Activated CD4-positive, alpha-beta T cell treated with anti-CD3 and anti-CD28 coated beads for 36 hours (primary cell): ENCODE data around the gene THAP5. TPM values are rescaled to one million over a fixed set of nuclear protein-coding genes. Genes with fewer than 3 reads are reported as not detected.
"Not testable (repeated sequence)": the region's sequence is repeated elsewhere in the genome, so short reads cannot be mapped to it uniquely, and the experiment has no call there.

Source experiments
- ATAC-seq: fragments of 200-7000 bp; cut with Tn5 transposase; one replicate; pipeline ENCODE4 v1.10.0; 2021; ENCODE audit warnings: mild to moderate bottlenecking, moderate library complexity
- CTCF ChIA-PET: fragments of 350-600 bp; sonication (Branson Sonifier 250); formaldehyde crosslinking; loops from one replicate; lab custom pipeline; 2021; ENCODE audit warnings: antibody characterized with exemption; lab: Charles Lee
- POLR2A ChIA-PET: fragments of 350-600 bp; sonication (Branson Sonifier 250); formaldehyde crosslinking; loops from one replicate; lab custom pipeline; 2021; ENCODE audit warnings: antibody characterized with exemption, inconsistent platforms; lab: Charles Lee
- DNase-seq: peaks from one replicate; pipeline ENCODE4 v3.0.0-alpha.2; 2020
- H3K27ac Mint-ChIP-seq: one replicate; pipeline ENCODE4 v1.8.0; 2021; ENCODE audit warnings: mixed read lengths
- H3K27me3 Mint-ChIP-seq: one replicate; pipeline ENCODE4 v1.8.0; 2021; ENCODE audit warnings: mixed read lengths
- H3K36me3 Mint-ChIP-seq: one replicate; pipeline ENCODE4 v1.8.0; 2021; ENCODE audit warnings: low read depth, mixed read lengths
- H3K4me1 Mint-ChIP-seq: one replicate; pipeline ENCODE4 v1.8.0; 2021; ENCODE audit warnings: mixed read lengths
- H3K4me3 Mint-ChIP-seq: one replicate; pipeline ENCODE4 v1.8.0; 2021; ENCODE audit warnings: mild to moderate bottlenecking, moderate library complexity, mixed read lengths
- H3K9me3 Mint-ChIP-seq: one replicate; pipeline ENCODE4 v1.8.0; 2021; ENCODE audit warnings: low read depth, mixed read lengths
- intact Hi-C, 2 experiments: fragments of 100-400 bp; cut with DNase I in 1 of 2; cut with micrococcal nuclease in 1 of 2; formaldehyde crosslinking; loops; one replicate each; pipeline versions ENCODE4 v1.14.2 to v1.15.1; 2022 to 2024; cut with DNase I, micrococcal nuclease
- total RNA-seq, 2 experiments: library from RNA; stranded (reverse); gene quantifications; one replicate each; pipeline ENCODE4 v1.2.3, GENCODE V29; 2021

Gene THAP5
- total RNA-seq, 2 experiments from 2014 or later: 30.1 to 43.4 TPM

DNA sequence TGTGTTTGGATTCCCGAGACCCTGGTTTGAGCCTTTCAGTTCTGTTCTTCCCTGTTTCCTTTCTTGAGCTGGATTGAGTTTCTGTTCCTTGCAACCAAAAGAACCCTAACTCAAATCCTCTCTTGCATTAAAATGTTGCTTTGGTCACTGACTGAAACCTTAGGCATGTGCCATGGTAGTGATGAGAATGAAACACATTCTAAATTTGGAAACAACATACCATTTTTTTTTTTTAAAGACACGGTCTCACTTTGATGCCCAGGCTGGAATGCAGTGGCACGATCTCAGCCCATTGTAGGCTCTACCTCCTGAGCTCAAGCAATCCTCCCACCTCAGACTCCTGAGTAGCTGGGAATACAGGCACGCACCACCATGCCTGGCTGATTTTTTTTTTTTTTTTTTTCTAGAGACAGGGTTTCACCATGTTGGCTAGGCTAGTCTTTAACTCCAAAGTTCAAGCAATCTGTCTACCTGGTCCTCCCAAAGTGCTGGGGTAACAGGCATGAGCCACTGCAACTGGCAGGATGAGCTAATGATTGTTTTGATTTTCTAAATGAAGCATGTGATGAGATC, 8.4 kb downstream of the THAP5 start:
- Mint-ChIP-seq H3K27ac (no peak overlapping the region), H3K9me3 (peaks cover 29% of the 10 kb centered on the region), H3K4me1 (no peaks in the 10 kb centered on the region), H3K36me3 (peaks cover 51% of the 10 kb centered on the region), H3K4me3 (no peak overlapping the region), H3K27me3 (no peaks in the 10 kb centered on the region)
- CTCF ChIA-PET: interaction anchor here (1.2 kb wide), 1 partner anchor 21 kb away, joined by 5 read pairs; no protein-coding TSS in a partner anchor
- DNase-seq (no peak), ATAC-seq (no peak)
- intact Hi-C loops: loop anchor here (10.0 kb wide), 2 partner anchors 746 to 996 kb away; partner anchors contain the start of genes COG5 (in 1 of the 2) and DUS4L (in 1 of the 2)
- POLR2A ChIA-PET: no interaction called here

DNA sequence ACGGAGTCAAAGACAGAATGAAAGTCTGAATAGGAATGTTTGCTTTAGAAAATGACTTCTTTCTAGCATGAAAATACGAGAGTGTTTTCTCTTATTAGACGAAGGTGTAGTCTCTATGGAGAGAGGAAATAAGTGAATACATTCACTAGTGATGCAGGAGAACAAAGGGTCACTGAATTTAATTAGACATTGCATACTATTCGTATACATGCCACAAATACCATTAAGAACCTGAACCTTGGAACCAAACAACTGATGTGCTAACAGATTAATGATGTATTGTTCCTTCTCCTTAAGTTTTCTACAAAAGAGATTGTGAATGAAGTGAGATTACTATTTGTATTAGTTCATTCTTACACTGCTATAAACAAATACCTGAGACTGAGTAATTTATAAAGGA, 10.3 kb downstream of the THAP5 start:
- ChIA-PET CTCF (interaction anchor here (0.7 kb wide), 1 partner anchor 12 kb away, joined by 3 read pairs; no protein-coding TSS in a partner anchor), POLR2A (no interaction called here)
- Mint-ChIP-seq H3K4me1 (no peaks in the 10 kb centered on the region), H3K36me3 (peaks cover 41% of the 10 kb centered on the region), H3K4me3 (no peak overlapping the region), H3K27me3 (no peaks in the 10 kb centered on the region), H3K9me3 (peaks cover 33% of the 10 kb centered on the region), H3K27ac (no peak overlapping the region)
- DNase-seq: no peak
- ATAC-seq: no peak
- intact Hi-C loops: no loop called here

DNA sequence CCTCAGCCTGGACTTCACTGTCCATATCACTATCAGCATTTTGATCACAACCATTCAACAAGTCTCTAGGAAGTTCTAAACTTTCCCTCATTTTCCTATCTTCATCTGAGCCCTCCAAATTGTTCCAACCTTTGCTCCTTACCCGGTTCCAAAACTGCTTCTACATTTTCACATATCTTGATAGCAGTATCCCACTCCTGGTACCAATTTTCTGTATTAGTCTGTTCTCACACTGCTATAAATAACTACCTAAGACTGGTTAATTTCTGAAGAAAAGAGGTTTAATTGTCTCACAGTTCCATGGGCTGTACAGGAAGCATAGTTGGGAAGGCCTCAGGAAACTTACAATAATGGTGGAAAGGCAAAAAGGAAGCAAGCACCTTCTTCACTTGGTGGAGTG, 11.9 kb downstream of the THAP5 start:
- Mint-ChIP-seq H3K36me3 (peaks cover 35% of the 10 kb centered on the region), H3K9me3 (peaks cover 33% of the 10 kb centered on the region), H3K27me3 (no peaks in the 10 kb centered on the region), H3K4me1 (no peaks in the 10 kb centered on the region), H3K4me3 (no peak overlapping the region), H3K27ac (no peak overlapping the region)
- ATAC-seq (no peak), DNase-seq (no peak)
- CTCF ChIA-PET: no interaction called here
- POLR2A ChIA-PET: no interaction called here
- intact Hi-C loops: no loop called here

DNA sequence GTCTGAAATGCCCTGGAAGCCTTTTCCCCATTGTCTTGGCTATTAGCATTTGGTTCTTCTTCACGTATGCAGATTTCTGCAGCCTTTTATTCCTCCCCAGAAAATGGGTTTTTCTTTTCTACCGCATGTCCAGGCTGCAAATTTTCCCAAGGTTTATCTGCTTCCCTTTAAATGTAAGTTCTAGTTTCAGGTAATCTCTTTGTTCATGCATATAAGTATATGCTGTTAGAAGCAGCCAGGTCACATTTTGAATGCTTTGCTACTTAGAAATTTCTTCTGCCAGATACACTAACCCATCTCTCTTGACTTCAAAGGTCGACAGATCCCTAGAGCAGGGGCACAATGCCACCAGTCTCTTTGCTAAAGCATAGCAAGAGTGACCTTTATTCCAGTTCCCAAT, 12.3 kb downstream of the THAP5 start:
- ATAC-seq (no peak), DNase-seq (no peak)
- Mint-ChIP-seq H3K9me3 (peaks cover 31% of the 10 kb centered on the region), H3K27ac (no peak overlapping the region), H3K4me1 (no peaks in the 10 kb centered on the region), H3K4me3 (no peak overlapping the region), H3K27me3 (no peaks in the 10 kb centered on the region), H3K36me3 (peaks cover 32% of the 10 kb centered on the region)
- POLR2A ChIA-PET: no interaction called here
- intact Hi-C loops: no loop called here
- CTCF ChIA-PET: no interaction called here

DNA sequence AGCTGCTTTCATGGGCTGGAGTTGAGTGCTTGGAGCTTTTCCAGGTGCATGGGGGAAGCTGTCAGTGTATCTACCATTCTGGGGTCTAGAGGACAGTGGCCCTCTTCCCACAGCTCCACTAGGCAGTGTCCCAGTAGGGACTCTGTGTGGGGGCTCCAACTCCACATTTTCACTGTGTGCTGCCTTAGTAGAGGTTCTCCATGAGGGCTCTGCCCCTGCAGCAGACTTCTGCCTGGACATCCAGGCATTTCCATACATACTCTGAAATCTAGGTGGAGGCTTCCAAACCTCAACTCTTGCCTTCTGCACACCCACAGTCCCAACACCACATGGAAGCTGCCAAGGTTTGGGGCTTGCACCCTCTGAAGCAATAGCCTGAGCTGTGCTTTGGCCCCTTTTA, 12.8 kb downstream of the THAP5 start:
- intact Hi-C loops, H3K4me3 Mint-ChIP-seq: not testable (repeated sequence)

DNA sequence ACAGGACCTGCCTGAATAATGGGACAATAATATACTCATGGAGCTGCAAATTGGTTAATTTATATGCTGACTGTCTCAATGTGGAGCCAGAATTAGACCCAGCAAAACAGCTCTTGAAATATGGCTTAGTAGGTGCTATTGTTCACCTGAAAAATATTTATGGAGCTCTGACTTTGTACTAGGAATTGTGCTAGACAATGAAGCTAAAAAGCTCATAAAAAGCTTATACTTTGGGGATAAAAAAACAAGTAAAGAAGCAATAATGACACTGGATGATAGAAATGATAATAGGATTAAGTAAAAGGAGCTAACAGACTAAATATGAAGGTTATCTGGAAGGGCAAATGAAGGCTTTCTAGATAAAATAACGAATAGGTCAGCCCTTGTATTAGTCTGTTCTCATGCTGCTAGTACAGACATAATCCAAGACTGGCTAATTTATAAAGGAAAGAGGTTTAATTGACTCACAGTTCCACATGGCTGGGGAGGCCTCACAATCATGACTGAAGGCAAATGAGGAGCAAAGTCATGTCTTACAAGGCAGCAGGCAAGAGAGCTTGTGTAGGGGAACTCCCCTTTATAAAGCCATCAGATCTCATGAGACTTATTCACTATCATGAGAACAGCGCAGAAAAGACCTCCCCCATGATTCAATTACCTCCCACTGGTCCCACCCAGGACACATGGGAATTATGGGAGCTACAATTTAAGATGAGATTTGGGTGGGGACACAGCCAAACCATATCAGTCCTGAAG, 21.2 kb downstream of the THAP5 start:
- ATAC-seq, H3K27me3 Mint-ChIP-seq, H3K4me1 Mint-ChIP-seq, intact Hi-C loops, H3K4me3 Mint-ChIP-seq, H3K9me3 Mint-ChIP-seq, H3K36me3 Mint-ChIP-seq, DNase-seq, H3K27ac Mint-ChIP-seq: not testable (repeated sequence)
- ChIA-PET CTCF (interaction anchor here (1.2 kb wide), 1 partner anchor 11 kb away, joined by 3 read pairs; no protein-coding TSS in a partner anchor), POLR2A (interaction anchor here (0.7 kb wide), 1 partner anchor 18 kb away, joined by 3 read pairs; no protein-coding TSS in a partner anchor)

More for the DNA sequence above, 12.8 kb downstream of the THAP5 start:
- H3K27me3 Mint-ChIP-seq, DNase-seq, ATAC-seq, H3K27ac Mint-ChIP-seq, H3K4me1 Mint-ChIP-seq, POLR2A ChIA-PET, CTCF ChIA-PET: not testable (repeated sequence)
- peaks cover 30% of the 10 kb centered on the region for H3K9me3 Mint-ChIP-seq
- H3K36me3 Mint-ChIP-seq: peaks cover 30% of the 10 kb centered on the region

DNA sequence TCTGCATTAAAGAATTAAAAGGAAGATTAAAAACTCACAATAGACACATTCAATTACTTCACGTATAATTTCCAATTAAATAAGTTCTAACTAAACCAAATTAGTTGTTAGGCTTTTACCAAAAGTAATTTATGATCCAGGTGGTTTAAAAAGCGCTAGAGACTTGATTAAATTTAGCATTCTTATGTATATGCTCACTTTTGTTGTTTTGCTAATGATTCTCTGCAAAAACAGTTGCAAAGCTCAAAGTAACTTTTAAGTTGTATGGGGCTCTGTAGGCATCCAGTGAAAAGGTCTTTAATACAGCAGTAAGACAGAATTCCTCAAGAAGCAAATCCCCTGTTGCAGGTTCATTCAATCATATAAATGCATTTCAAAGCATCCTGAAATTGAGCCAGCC, 28.0 kb downstream of the THAP5 start:
- no peaks in the 10 kb centered on the region for H3K36me3 Mint-ChIP-seq
- intact Hi-C loops: no loop called here
- H3K27ac Mint-ChIP-seq: no peak overlapping the region
- H3K27me3 Mint-ChIP-seq: peaks cover 6% of the 10 kb centered on the region
- ATAC-seq: no peak
- CTCF ChIA-PET: no interaction called here
- H3K4me3 Mint-ChIP-seq: no peak overlapping the region
- POLR2A ChIA-PET: no interaction called here
- H3K4me1 Mint-ChIP-seq: no peaks in the 10 kb centered on the region
- no peak for DNase-seq
- no peaks in the 10 kb centered on the region for H3K9me3 Mint-ChIP-seq

DNA sequence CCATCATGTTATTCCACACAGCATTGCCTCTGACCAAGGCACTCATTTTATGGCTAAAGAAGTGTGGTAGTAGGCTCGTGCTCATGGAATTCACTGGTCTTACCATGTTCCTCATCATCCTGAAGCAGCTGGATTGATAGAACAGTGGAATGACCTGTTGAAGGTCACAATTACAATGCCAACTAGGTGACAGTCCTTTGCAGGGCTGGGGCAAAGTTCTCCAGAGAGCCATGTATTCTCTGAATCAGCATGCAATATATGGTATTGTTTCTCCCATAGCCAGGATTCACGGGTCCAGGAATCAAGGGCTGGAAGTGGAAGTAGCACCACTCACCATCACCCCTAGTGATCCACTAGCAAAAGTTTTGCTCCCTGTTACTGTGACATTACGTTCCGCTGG, 30.8 kb downstream of the THAP5 start:
- DNase-seq, H3K36me3 Mint-ChIP-seq, ATAC-seq, H3K27ac Mint-ChIP-seq, intact Hi-C loops, H3K4me3 Mint-ChIP-seq, H3K9me3 Mint-ChIP-seq, H3K27me3 Mint-ChIP-seq, H3K4me1 Mint-ChIP-seq: not testable (repeated sequence)
- ChIA-PET POLR2A (interaction anchor here (0.6 kb wide), 1 partner anchor 61 kb away, joined by 8 read pairs; no protein-coding TSS in a partner anchor), CTCF (interaction anchor here (0.6 kb wide), 1 partner anchor 362 kb away, joined by 3 read pairs; no protein-coding TSS in a partner anchor)

DNA sequence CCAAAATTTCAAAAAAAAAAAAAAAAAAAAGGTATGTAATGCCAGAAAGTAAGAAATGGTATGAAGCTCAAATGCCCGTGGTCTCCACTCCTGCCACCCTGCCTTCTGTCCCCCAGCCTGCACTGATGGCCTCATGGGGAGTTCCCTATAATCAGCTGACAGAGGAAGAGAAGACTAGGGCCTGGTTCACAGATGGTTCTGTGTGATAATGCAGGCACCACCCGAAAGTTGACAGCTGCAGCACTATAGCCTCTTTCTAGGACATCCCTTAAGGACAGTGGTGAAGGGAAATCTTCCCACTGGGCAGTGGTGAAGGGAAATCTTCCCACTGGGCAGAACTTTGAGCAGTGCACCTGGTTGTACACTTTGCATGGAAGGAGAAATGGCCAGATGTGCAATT, 31.3 kb downstream of the THAP5 start:
- not testable (repeated sequence) for H3K36me3 Mint-ChIP-seq, H3K4me1 Mint-ChIP-seq

DNA sequence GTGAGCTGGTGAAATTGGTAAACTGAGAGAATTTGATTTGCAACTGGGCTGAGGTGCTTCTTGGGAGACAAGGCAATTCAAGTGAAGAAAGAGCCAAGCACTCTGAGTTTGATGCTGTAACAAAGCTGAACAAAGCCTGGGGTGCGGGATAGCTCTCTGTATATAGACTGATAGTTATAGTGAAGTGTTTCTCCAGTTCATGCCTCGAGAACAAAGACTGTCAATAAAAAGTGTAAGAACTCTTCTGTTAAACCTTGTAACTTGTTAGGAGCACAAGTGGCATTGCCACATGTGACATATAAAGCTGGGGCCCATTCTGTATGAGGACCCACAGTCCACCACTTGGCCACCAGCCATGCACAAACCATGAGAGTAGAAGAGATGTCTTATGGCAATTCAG, 32.3 kb downstream of the THAP5 start:
- H3K36me3 Mint-ChIP-seq: no peaks in the 10 kb centered on the region
- POLR2A ChIA-PET: no interaction called here
- ATAC-seq (no peak), DNase-seq (no peak)
- H3K27me3 Mint-ChIP-seq: peaks cover 6% of the 10 kb centered on the region
- no peaks in the 10 kb centered on the region for H3K9me3 Mint-ChIP-seq
- intact Hi-C loops: no loop called here
- H3K4me1 Mint-ChIP-seq: no peaks in the 10 kb centered on the region
- CTCF ChIA-PET: no interaction called here
- H3K27ac Mint-ChIP-seq: no peak overlapping the region
- no peak overlapping the region for H3K4me3 Mint-ChIP-seq

More for the DNA sequence above, 31.3 kb downstream of the THAP5 start:
- H3K9me3 Mint-ChIP-seq, H3K4me3 Mint-ChIP-seq, H3K27ac Mint-ChIP-seq, CTCF ChIA-PET, ATAC-seq, H3K27me3 Mint-ChIP-seq, DNase-seq, intact Hi-C loops: not testable (repeated sequence)
- POLR2A ChIA-PET: interaction anchor here (0.6 kb wide), 1 partner anchor 61 kb away, joined by 8 read pairs; no protein-coding TSS in a partner anchor

DNA sequence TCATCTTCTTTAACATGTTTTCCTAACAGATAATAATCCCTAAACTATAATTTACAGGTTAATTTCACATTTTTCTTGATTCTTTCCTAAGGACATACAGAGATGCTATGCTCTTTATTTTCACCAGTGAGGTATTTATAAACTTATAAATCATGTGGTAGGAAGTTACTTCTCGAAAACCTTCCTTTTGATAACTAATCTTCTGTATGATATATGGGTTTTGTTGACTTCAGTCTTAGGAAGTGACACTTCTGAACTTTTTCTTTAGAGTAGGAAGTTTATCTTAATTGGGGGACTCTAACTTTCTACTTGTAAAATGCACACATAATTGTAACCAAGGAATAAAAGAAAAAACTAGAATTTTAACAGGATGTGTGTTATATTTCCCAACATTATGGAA, 33.8 kb downstream of the THAP5 start:
- Mint-ChIP-seq H3K36me3 (no peaks in the 10 kb centered on the region), H3K4me3 (no peak overlapping the region), H3K4me1 (no peaks in the 10 kb centered on the region), H3K9me3 (no peaks in the 10 kb centered on the region), H3K27ac (no peak overlapping the region), H3K27me3 (peaks cover 6% of the 10 kb centered on the region)
- ATAC-seq (no peak), DNase-seq (no peak)
- CTCF ChIA-PET: no interaction called here
- intact Hi-C loops: no loop called here
- POLR2A ChIA-PET: no interaction called here

DNA sequence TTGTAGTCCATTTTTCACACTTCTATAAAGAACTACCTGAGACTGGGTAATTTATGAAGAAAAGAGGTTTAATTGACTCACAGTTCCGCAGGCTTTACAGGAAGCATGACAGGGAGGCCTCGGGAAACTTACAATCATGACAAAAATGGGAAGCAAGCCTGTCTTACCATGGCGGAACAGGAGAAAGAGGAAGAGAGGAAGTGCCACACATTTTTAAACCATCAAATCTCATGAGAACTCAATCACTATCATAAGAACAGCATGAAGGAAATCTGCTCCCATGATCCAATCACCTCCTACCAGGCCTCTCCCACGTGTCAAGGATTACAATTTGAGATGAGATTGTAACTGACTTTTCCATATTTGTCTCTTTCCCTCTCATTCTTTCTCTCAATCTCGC, 34.2 kb downstream of the THAP5 start:
- intact Hi-C loops: no loop called here
- DNase-seq (no peak), ATAC-seq (no peak)
- Mint-ChIP-seq H3K27me3 (peaks cover 8% of the 10 kb centered on the region), H3K27ac (no peak overlapping the region), H3K4me1 (no peaks in the 10 kb centered on the region), H3K9me3 (no peaks in the 10 kb centered on the region), H3K4me3 (no peak overlapping the region), H3K36me3 (no peaks in the 10 kb centered on the region)
- ChIA-PET CTCF (no interaction called here), POLR2A (no interaction called here)
